Activated B cell treated with CpG ODN at 0.5 μM for 24 hours (primary cell): ENCODE data around the gene CDH20. TPM values are rescaled to one million over a fixed set of nuclear protein-coding genes. Genes with fewer than 3 reads are reported as not detected.

ENCODE experiments used
- ATAC-seq: fragments of 200-7000 bp; cut with Tn5 transposase; one replicate; pipeline ENCODE4 v1.10.0; 2021; ENCODE audit warnings: low read depth, mild to moderate bottlenecking, moderate library complexity
- CTCF ChIA-PET: fragments of 350-600 bp; sonication (Branson Sonifier 250); formaldehyde crosslinking; loops from one replicate; lab custom pipeline; 2021; ENCODE audit warnings: antibody characterized with exemption; lab: Charles Lee
- POLR2A ChIA-PET: fragments of 350-600 bp; sonication (Branson Sonifier 250); formaldehyde crosslinking; loops from one replicate; lab custom pipeline; 2021; ENCODE audit warnings: antibody characterized with exemption; lab: Charles Lee
- DNase-seq: peaks from one replicate; pipeline ENCODE4 v3.0.0; 2022
- H3K27ac Mint-ChIP-seq: one replicate; pipeline ENCODE4 v1.8.0; 2020; ENCODE audit warnings: mixed read lengths
- H3K27me3 Mint-ChIP-seq: one replicate; pipeline ENCODE4 v1.8.0; 2021; ENCODE audit warnings: mixed read lengths
- H3K36me3 Mint-ChIP-seq: one replicate; pipeline ENCODE4 v1.8.0; 2021; ENCODE audit warnings: low read depth, mixed read lengths
- H3K4me1 Mint-ChIP-seq: one replicate; pipeline ENCODE4 v1.8.0; 2021; ENCODE audit warnings: mixed read lengths
- H3K4me3 Mint-ChIP-seq: one replicate; pipeline ENCODE4 v1.8.0; 2020; ENCODE audit warnings: mild to moderate bottlenecking, mixed read lengths
- H3K9me3 Mint-ChIP-seq: one replicate; pipeline ENCODE4 v1.8.0; 2020; ENCODE audit warnings: mixed read lengths
- intact Hi-C: fragments of 100-400 bp; cut with micrococcal nuclease; formaldehyde crosslinking; loops from one replicate; pipeline ENCODE4 v1.15.1; 2024
- total RNA-seq: library from RNA; stranded (reverse); gene quantifications from 2 replicates; pipeline ENCODE4 v1.2.3, GENCODE V29; 2022
- TF ChIP-seq, protein P1 (sequence below): fragments of 200-600 bp; IDR thresholded peaks from one replicate; pipeline ENCODE4 v1.8.0; 2022; ENCODE audit warnings: antibody characterized with exemption, mild to moderate bottlenecking

The CDH20 gene
- total RNA-seq, 1 donor from 2014 or later = 0.07 TPM

- Mint-ChIP-seq H3K9me3 (no peaks in the 10 kb centered on the region), H3K36me3 (no peaks in the 10 kb centered on the region), H3K4me3 (no peak overlapping the region), H3K27me3 (peaks cover 31% of the 10 kb centered on the region), H3K4me1 (peaks cover 3% of the 10 kb centered on the region), H3K27ac (no peak overlapping the region)
- intact Hi-C loops = no loop called here
- ChIA-PET CTCF (no interaction called here), POLR2A (no interaction called here)
- TF ChIP-seq, protein P1, sequence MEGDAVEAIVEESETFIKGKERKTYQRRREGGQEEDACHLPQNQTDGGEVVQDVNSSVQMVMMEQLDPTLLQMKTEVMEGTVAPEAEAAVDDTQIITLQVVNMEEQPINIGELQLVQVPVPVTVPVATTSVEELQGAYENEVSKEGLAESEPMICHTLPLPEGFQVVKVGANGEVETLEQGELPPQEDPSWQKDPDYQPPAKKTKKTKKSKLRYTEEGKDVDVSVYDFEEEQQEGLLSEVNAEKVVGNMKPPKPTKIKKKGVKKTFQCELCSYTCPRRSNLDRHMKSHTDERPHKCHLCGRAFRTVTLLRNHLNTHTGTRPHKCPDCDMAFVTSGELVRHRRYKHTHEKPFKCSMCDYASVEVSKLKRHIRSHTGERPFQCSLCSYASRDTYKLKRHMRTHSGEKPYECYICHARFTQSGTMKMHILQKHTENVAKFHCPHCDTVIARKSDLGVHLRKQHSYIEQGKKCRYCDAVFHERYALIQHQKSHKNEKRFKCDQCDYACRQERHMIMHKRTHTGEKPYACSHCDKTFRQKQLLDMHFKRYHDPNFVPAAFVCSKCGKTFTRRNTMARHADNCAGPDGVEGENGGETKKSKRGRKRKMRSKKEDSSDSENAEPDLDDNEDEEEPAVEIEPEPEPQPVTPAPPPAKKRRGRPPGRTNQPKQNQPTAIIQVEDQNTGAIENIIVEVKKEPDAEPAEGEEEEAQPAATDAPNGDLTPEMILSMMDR = no peak
- DNase-seq (no peak), ATAC-seq (no peak)
Observed at GRCh38 chr18:61334491-61334850, 1.2 kb downstream of the CDH20 start.

GRCh38 chr18:61334951-61335683, 1.9 kb downstream of the CDH20 start:
- CTCF ChIA-PET = no interaction called here
- TF ChIP-seq, protein P1 = no peak
- DNase-seq (no peak), ATAC-seq (no peak)
- Mint-ChIP-seq H3K4me3 (no peak overlapping the region), H3K27me3 (peaks cover 31% of the 10 kb centered on the region), H3K27ac (no peak overlapping the region), H3K36me3 (no peaks in the 10 kb centered on the region), H3K4me1 (peaks cover 3% of the 10 kb centered on the region), H3K9me3 (no peaks in the 10 kb centered on the region)
- POLR2A ChIA-PET = no interaction called here
- intact Hi-C loops = no loop called here

DNA sequence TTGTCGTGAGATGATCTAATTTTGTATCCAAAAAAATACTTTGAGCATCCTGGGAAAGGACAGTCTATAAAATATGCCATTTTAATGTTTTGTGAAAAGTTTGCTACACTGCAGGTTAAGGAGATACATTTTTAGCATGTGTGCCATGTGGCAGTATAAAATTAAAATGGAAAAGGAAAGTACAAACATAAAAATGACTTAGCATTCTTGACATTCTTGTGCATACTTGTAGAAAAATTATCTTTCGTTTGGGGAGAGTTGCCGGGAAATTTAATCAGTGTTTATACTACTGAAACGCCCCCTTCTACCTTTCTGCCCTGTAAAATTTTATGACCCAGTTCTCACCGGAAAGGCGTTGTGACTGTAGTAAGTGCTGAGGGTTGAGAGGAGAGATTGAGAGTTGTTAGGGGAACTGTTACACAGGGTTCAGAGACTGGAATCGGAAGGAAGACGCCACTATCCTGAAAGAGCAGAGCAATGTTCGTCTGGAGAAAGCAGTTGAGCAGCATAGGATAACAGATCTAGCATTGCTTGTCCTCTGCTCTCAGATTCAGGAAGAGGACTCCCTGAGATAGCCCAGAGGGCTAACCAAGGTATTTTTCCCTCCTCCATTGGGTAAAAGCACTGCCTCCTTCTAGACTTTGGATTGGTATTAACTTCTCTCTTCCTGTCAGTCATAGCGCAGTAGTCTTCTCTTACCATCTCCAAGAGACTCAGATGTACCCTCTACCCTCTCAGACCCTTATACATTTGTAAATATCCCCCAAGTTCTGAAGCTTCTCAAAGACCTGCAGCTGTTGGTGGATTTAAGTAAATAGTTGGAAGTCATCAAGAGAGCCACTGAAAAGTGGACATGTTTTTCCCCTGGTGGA, 2.7 kb downstream of the CDH20 start:
- Mint-ChIP-seq H3K4me1 (peaks cover 3% of the 10 kb centered on the region), H3K4me3 (no peak overlapping the region), H3K27me3 (peaks cover 31% of the 10 kb centered on the region), H3K27ac (no peak overlapping the region), H3K36me3 (no peaks in the 10 kb centered on the region), H3K9me3 (no peaks in the 10 kb centered on the region)
- ChIA-PET POLR2A (no interaction called here), CTCF (no interaction called here)
- ATAC-seq (no peak), DNase-seq (no peak)
- intact Hi-C loops = no loop called here
- TF ChIP-seq, protein P1 = no peak

GRCh38 chr18:61336766-61337165, 3.5 kb downstream of the CDH20 start:
- H3K4me1 Mint-ChIP-seq = peaks cover 3% of the 10 kb centered on the region
- POLR2A ChIA-PET = no interaction called here

DNA sequence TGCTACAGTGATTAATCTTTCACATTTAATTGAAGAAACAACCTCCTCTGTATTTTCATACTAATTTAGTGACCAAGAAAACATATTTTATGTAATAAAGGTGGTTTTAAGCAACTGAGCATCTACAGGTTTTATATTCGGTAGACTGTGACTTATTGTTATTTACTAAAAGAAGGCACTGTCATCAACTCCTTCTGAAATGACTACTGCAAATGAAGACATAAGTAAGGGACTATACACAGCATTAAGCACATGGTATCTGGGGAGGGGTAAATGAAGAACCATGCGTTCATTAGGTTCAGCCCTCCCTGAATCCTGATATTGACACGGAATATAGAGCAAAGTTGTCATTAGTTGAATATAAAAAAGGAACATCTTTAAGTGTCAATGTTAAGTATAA, 4.3 kb downstream of the CDH20 start:
- DNase-seq (no peak), ATAC-seq (no peak)
- CTCF ChIA-PET = no interaction called here
- H3K27ac Mint-ChIP-seq = no peak overlapping the region
- H3K4me3 Mint-ChIP-seq = no peak overlapping the region
- peaks cover 33% of the 10 kb centered on the region for H3K27me3 Mint-ChIP-seq
- intact Hi-C loops = no loop called here
- peaks cover 3% of the 10 kb centered on the region for H3K4me1 Mint-ChIP-seq
- no peaks in the 10 kb centered on the region for H3K36me3 Mint-ChIP-seq
- no peaks in the 10 kb centered on the region for H3K9me3 Mint-ChIP-seq
- TF ChIP-seq, protein P1 = no peak
- POLR2A ChIA-PET = no interaction called here

More at GRCh38 chr18:61336766-61337165, 3.5 kb downstream of the CDH20 start:
- Mint-ChIP-seq H3K9me3 (no peaks in the 10 kb centered on the region), H3K4me3 (no peak overlapping the region), H3K36me3 (no peaks in the 10 kb centered on the region), H3K27ac (no peak overlapping the region), H3K27me3 (peaks cover 30% of the 10 kb centered on the region)
- ATAC-seq (no peak), DNase-seq (no peak)
- CTCF ChIA-PET = no interaction called here
- intact Hi-C loops = no loop called here
- TF ChIP-seq, protein P1 = no peak
